Esophagus muscularis mucosa (tissue), 3 donors: ENCODE measurements around the gene DMRT3.

ENCODE experiments used
- CTCF ChIP-seq, 3 experiments: fragments of 200-600 bp in 2 of 3; fragments of 450-650 bp in 1 of 3; sonication (generic) in 2 of 3; IDR thresholded peaks; one replicate each; pipeline ENCODE4 v1.5.1; 2017 to 2019; ENCODE audit warnings: antibody characterized with exemption in 3 of 3, mild to moderate bottlenecking in 2 of 3, moderate library complexity in 1 of 3
- POLR2A ChIP-seq: fragments of 450-650 bp; IDR thresholded peaks from one replicate; pipeline ENCODE4 v1.6.1; 2017; ENCODE audit warnings: antibody characterized with exemption, moderate library complexity, mild to moderate bottlenecking, low read depth
- POLR2AphosphoS5 ChIP-seq, 2 donors: sonication (generic); formaldehyde crosslinking; IDR thresholded peaks; one replicate each; pipeline ENCODE4 v1.6.1; 2017; ENCODE audit warnings: antibody characterized with exemption in 2 of 2

DNA sequence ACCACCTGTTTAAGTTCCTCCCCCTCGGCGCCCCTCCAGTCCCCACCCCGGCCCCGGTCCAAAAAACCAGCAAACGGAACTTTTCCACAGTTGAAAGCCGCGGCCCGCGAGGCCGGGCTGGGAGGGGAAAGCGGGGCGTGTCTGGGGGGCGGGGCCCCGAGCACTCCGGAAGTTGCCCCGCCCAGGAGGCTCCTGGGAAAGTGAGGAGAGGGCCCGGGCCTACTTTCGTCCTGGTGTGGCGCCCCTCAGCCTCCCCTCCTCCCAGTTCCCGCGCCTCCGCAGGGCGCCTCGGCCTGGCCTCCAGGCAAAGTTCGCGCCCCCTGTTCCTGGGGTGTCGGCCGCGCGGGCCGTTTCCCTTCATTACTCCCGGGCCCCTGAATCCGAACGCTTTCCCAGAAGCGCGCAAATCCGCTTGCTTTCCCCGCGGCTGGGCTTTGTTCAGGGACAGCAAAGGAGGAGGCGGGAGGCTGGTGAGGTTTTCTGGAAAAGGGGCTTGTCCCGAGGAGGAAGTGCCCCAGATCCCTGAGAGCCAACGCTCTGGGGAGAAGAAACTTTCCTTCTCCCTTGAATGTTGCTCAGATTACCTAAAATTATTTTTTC is 4.5 kb upstream of the DMRT3 start:
- TF ChIP-seq POLR2AphosphoS5 (IDR thresholded peaks at IDR 0.05): no peak
- no peak for TF ChIP-seq CTCF (IDR thresholded peaks at IDR 0.05)
- TF ChIP-seq POLR2A: no peak
